ENCODE data around the gene TSGA10.
"Not testable (repeated sequence)": the region's sequence is repeated elsewhere in the genome, so short reads cannot be mapped to it uniquely, and the experiment has no call there.

TSGA10 gene
- 0.89 to 4.1 (median 2.3) reads per million in 18 experiments for total RNA-seq

- peak; percentile 87 to 97 for DNase-seq
These were observed at the start of gene TSGA10, which contains the start of gene LIPT1 for GRCh38 chr2:99154643-99155536. TSGA10 (minus strand) TSS chr2:99154942; CDS start chr2:99109439, 45,503 bp downstream. LIPT1 (plus strand) TSS chr2:99154967; CDS start chr2:99161958, 6,991 bp downstream.

- DNase-seq, result no peak
These were observed 47.4 kb upstream of the TSGA10 start for GRCh38 chr2:99201959-99202678.

- DNase-seq, result peak; percentile 15 to 39
These were observed 45.5 kb upstream of the TSGA10 start for GRCh38 chr2:99200076-99200800.

GRCh38 chr2:99198103-99198841 is 43.5 kb upstream of the TSGA10 start:
- DNase-seq, result no peak

- not testable (repeated sequence) for DNase-seq
These were observed 37.6 kb upstream of the TSGA10 start for GRCh38 chr2:99192364-99192763.

GRCh38 chr2:99190548-99190947 is 35.8 kb upstream of the TSGA10 start:
- DNase-seq, result no peak

GRCh38 chr2:99188357-99188756 is 33.6 kb upstream of the TSGA10 start:
- no peak for DNase-seq

- no peak for DNase-seq
These were observed 32.3 kb upstream of the TSGA10 start for GRCh38 chr2:99187011-99187410.

GRCh38 chr2:99184811-99185210 is 30.1 kb upstream of the TSGA10 start:
- DNase-seq, result no peak

- no peak for DNase-seq
These were observed 28.3 kb upstream of the TSGA10 start for GRCh38 chr2:99183025-99183424.

- DNase-seq, result peak in 1 of 2 donors; percentile 9
These were observed 26.9 kb upstream of the TSGA10 start for GRCh38 chr2:99181624-99182000.

- peak; percentile 96 to 98 for DNase-seq
These were observed 26.2 kb upstream of the TSGA10 start, which contains the start of the genes MITD1 and MRPL30 for GRCh38 chr2:99180755-99181623. MITD1 (minus strand) TSS chr2:99181058; CDS start chr2:99180981, 77 bp downstream. MRPL30 (plus strand) TSS chr2:99181184; CDS start chr2:99186204, 5,020 bp downstream.

GRCh38 chr2:99171377-99172140 is 16.8 kb upstream of the TSGA10 start:
- DNase-seq, result no peak

GRCh38 chr2:99169534-99169933 is 14.8 kb upstream of the TSGA10 start:
- no peak for DNase-seq

- DNase-seq, result no peak
These were observed 11.5 kb upstream of the TSGA10 start for GRCh38 chr2:99166218-99166617.

GRCh38 chr2:99159594-99159993 is 4.9 kb upstream of the TSGA10 start:
- DNase-seq, result no peak

GRCh38 chr2:99158599-99158998 is 3.9 kb upstream of the TSGA10 start:
- DNase-seq, result no peak

GRCh38 chr2:99156891-99157290 is 2.1 kb upstream of the TSGA10 start:
- DNase-seq, result no peak

GRCh38 chr2:99153921-99154604 is 679 bp downstream of the TSGA10 start:
- no peak for DNase-seq

Data from inflammatory macrophage (primary cell).